ENCODE data around the gene MAP7D1.

DNA sequence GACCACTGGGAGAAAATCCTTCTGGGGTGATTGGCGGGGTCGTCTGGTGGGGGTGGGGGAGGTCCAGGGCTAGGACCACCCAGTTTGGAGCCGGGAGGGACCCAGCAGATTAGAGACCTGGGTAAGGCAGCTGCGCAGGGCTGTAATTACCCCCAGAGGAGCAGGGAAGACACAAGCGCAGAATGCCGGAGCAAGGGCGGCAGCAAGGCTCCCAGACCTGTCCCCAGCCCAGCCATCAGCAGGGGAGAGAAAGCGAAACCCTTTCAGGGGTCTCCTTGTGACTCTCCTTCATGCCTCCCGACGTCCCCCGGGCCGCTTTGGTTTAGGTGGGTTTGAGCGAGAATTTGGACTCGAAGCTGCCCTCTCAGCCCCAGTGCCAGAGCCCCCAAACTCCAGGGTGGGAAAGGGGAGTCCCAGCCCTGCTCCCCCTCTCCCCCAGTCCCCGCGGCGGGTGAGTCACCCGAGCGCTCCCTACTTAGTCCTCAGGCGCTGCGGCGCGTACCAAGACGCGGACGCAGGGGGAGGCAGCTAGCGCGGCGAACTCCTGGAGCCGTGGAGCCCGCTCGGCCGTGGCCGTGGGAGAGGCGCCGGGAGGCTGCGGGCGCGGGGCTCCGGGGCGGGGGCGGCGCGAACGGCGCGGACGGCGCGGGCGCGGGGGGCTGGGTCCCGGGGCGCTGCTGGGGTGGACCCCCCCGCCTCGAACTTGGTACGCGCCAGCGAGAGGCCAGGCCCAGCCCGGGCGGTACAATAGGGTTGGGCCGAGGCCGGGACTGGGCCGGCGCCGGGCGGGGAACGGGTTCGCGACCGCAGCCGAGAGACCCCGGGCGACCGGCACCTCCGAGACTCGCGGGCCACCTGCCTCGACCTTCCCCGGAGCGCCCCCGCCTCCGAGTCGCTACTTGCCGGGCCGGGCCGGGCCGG is at the start of gene MAP7D1:
- peak; percentile 39 for TF ChIP-seq JUN (IDR thresholded peaks at IDR 0.05; ENCODE audit: borderline replicate concordance, insufficient read depth, insufficient read length, low read depth)
- TF ChIP-seq EZH2 (IDR thresholded peaks at IDR 0.05; ENCODE audit: borderline replicate concordance, low read depth, low read length, severe bottlenecking), result no peak
